ENCODE measurements around the gene CASZ1.

DNA sequence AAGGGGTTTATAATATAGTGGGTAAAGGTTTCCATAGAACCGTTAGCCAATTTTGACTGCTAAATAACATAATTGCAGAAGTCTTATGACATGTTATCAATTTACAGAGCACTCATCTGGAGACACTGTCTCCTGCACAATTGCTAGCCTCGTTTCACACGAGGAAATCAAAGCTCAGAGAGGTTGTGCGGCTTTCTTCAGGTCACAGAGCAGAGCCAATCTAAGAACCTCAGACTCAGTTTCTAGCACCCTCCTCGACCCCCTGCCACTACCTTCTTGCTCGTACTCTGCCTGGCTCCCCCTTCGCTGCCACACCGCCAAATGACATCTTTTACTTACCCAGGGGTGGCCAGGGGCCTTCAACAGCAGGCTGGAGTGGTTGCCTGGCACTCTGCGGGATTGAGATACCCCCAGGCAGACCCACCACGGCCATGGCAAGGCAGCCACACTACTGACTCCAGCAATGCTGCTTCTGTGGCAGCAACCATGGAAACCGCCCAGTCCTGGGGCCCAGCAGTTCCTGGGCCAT is 16.0 kb upstream of the CASZ1 start:
- TF ChIP-seq, protein P1, sequence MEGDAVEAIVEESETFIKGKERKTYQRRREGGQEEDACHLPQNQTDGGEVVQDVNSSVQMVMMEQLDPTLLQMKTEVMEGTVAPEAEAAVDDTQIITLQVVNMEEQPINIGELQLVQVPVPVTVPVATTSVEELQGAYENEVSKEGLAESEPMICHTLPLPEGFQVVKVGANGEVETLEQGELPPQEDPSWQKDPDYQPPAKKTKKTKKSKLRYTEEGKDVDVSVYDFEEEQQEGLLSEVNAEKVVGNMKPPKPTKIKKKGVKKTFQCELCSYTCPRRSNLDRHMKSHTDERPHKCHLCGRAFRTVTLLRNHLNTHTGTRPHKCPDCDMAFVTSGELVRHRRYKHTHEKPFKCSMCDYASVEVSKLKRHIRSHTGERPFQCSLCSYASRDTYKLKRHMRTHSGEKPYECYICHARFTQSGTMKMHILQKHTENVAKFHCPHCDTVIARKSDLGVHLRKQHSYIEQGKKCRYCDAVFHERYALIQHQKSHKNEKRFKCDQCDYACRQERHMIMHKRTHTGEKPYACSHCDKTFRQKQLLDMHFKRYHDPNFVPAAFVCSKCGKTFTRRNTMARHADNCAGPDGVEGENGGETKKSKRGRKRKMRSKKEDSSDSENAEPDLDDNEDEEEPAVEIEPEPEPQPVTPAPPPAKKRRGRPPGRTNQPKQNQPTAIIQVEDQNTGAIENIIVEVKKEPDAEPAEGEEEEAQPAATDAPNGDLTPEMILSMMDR (IDR thresholded peaks at IDR 0.05), result no peak
- TF ChIP-seq POLR2A (IDR thresholded peaks at IDR 0.05), result no peak

Data from adrenal gland (tissue), 5 donors.